Activated CD8-positive, alpha-beta T cell treated with anti-CD3 and anti-CD28 coated beads for 36 hours (primary cell): ENCODE measurements around the gene XXYLT1. TPM values are rescaled to one million over a fixed set of nuclear protein-coding genes. Genes with fewer than 3 reads are reported as not detected.

Experiments
- ATAC-seq: fragments of 200-7000 bp; cut with Tn5 transposase; one replicate; pipeline ENCODE4 v1.10.0; 2021; ENCODE audit warnings: mild to moderate bottlenecking, moderate library complexity
- CTCF ChIA-PET: fragments of 350-600 bp; sonication (Branson Sonifier 250); formaldehyde crosslinking; loops from one replicate; lab custom pipeline; 2021; ENCODE audit warnings: antibody characterized with exemption; lab: Charles Lee
- POLR2A ChIA-PET: fragments of 350-600 bp; sonication (Branson Sonifier 250); formaldehyde crosslinking; loops from one replicate; lab custom pipeline; 2021; ENCODE audit warnings: antibody characterized with exemption; lab: Charles Lee
- DNase-seq: peaks from one replicate; pipeline ENCODE4 v3.0.0-alpha.2; 2020
- H3K27ac Mint-ChIP-seq: one replicate; pipeline ENCODE4 v1.8.0; 2021; ENCODE audit warnings: mild to moderate bottlenecking, mixed read lengths
- H3K27me3 Mint-ChIP-seq: one replicate; pipeline ENCODE4 v1.8.0; 2021; ENCODE audit warnings: mixed read lengths
- H3K36me3 Mint-ChIP-seq: one replicate; pipeline ENCODE4 v1.8.0; 2021; ENCODE audit warnings: low read depth, mixed read lengths
- H3K4me1 Mint-ChIP-seq: one replicate; pipeline ENCODE4 v1.8.0; 2021; ENCODE audit warnings: low read depth, mixed read lengths
- H3K4me3 Mint-ChIP-seq: one replicate; pipeline ENCODE4 v1.8.0; 2021; ENCODE audit warnings: mild to moderate bottlenecking, moderate library complexity, mixed read lengths
- H3K9me3 Mint-ChIP-seq: one replicate; pipeline ENCODE4 v1.8.0; 2021; ENCODE audit warnings: mixed read lengths
- CTCF ChIP-seq: fragments of 200-600 bp; IDR thresholded peaks from one replicate; pipeline ENCODE4 v1.8.0; 2022; ENCODE audit warnings: antibody characterized with exemption, mild to moderate bottlenecking
- intact Hi-C: fragments of 100-400 bp; cut with micrococcal nuclease; formaldehyde crosslinking; loops from one replicate; pipeline ENCODE4 v1.10.0; 2022
- total RNA-seq, 2 experiments: library from RNA; stranded (reverse); gene quantifications; one replicate each; pipeline ENCODE4 v1.2.3, GENCODE V29; 2021

XXYLT1 gene
- total RNA-seq, 2 experiments from 2014 or later = 8.4 to 9.6 TPM

- Mint-ChIP-seq H3K4me3 (no peak overlapping the region), H3K36me3 (peaks cover 2% of the 10 kb centered on the region)
- no peak for DNase-seq
These were observed 14.1 kb downstream of the XXYLT1 start for GRCh38 chr3:195256639-195257453.

GRCh38 chr3:195255571-195256501 is 15.1 kb downstream of the XXYLT1 start:
- intact Hi-C loops = loop anchor here (5.0 kb wide), 1 partner anchor 129 kb away; no protein-coding TSS in a partner anchor
- no peak for TF ChIP-seq CTCF
- peaks cover 35% of the 10 kb centered on the region for H3K4me1 Mint-ChIP-seq
- DNase-seq (no peak), ATAC-seq (no peak)
- H3K27me3 Mint-ChIP-seq = no peaks in the 10 kb centered on the region
- peaks cover 2% of the 10 kb centered on the region for H3K36me3 Mint-ChIP-seq
- POLR2A ChIA-PET = interaction anchor here (0.8 kb wide), 1 partner anchor 9 kb away, joined by 3 read pairs; no protein-coding TSS in a partner anchor
- no peaks in the 10 kb centered on the region for H3K9me3 Mint-ChIP-seq
- no peak overlapping the region for H3K4me3 Mint-ChIP-seq
- no peak overlapping the region for H3K27ac Mint-ChIP-seq
- CTCF ChIA-PET = interaction anchor here (0.6 to 3.6 kb wide), 6 partner anchors 15 to 584 kb away, joined by 3 to 18 read pairs (median 3); partner anchors contain the start of genes LSG1 and XXYLT1

More at GRCh38 chr3:195256639-195257453, 14.1 kb downstream of the XXYLT1 start:
- TF ChIP-seq CTCF = no peak
- Mint-ChIP-seq H3K27ac (no peak overlapping the region), H3K27me3 (no peaks in the 10 kb centered on the region), H3K4me1 (peaks cover 29% of the 10 kb centered on the region), H3K9me3 (no peaks in the 10 kb centered on the region)
- ChIA-PET CTCF (interaction anchor here (1.2 to 3.6 kb wide), 5 partner anchors 14 to 585 kb away, joined by 3 to 18 read pairs (median 10); partner anchors contain the start of genes LSG1 and XXYLT1), POLR2A (interaction anchor here (0.9 kb wide), 1 partner anchor 569 kb away, joined by 3 read pairs; no protein-coding TSS in a partner anchor)
- ATAC-seq = no peak
- intact Hi-C loops = loop anchor here (5.0 kb wide), 1 partner anchor 130 kb away; no protein-coding TSS in a partner anchor

- H3K4me1 Mint-ChIP-seq = peaks cover 37% of the 10 kb centered on the region
- ChIA-PET POLR2A (interaction anchor here (0.8 kb wide), 1 partner anchor 10 kb away, joined by 3 read pairs; no protein-coding TSS in a partner anchor), CTCF (interaction anchor here (0.6 to 2.0 kb wide), 3 partner anchors 28 to 573 kb away, joined by 3 to 7 read pairs (median 3); no protein-coding TSS in a partner anchor)
- ATAC-seq (no peak), DNase-seq (no peak)
- H3K9me3 Mint-ChIP-seq = no peaks in the 10 kb centered on the region
- H3K4me3 Mint-ChIP-seq = no peak overlapping the region
- H3K36me3 Mint-ChIP-seq = no peaks in the 10 kb centered on the region
- intact Hi-C loops = loop anchor here (5.0 kb wide), 1 partner anchor 128 kb away; no protein-coding TSS in a partner anchor
- no peak overlapping the region for H3K27ac Mint-ChIP-seq
- no peak for TF ChIP-seq CTCF
- H3K27me3 Mint-ChIP-seq = no peaks in the 10 kb centered on the region
These were observed 15.8 kb downstream of the XXYLT1 start for GRCh38 chr3:195255176-195255500.

GRCh38 chr3:195254454-195255175 is 16.3 kb downstream of the XXYLT1 start:
- ChIA-PET POLR2A (no interaction called here), CTCF (interaction anchor here (2.0 kb wide), 1 partner anchor 572 kb away, joined by 7 read pairs; no protein-coding TSS in a partner anchor)
- H3K9me3 Mint-ChIP-seq = no peaks in the 10 kb centered on the region

More at GRCh38 chr3:195254454-195255175, 16.3 kb downstream of the XXYLT1 start:
- intact Hi-C loops = loop anchor here (5.0 kb wide), 1 partner anchor 127 kb away; no protein-coding TSS in a partner anchor
- Mint-ChIP-seq H3K27me3 (no peaks in the 10 kb centered on the region), H3K4me3 (no peak overlapping the region), H3K27ac (no peak overlapping the region), H3K36me3 (no peaks in the 10 kb centered on the region), H3K4me1 (peaks cover 40% of the 10 kb centered on the region)
- DNase-seq (no peak), ATAC-seq (no peak)
- no peak for TF ChIP-seq CTCF
